Measurements from ENCODE around the gene C7orf33. TPM values are rescaled to one million over a fixed set of nuclear protein-coding genes. Genes with fewer than 3 reads are reported as not detected.

C7orf33 gene
- total RNA-seq, 3 donors from 2014 or later, result not detected

GRCh38 chr7:148579366-148579765, 11.2 kb upstream of the C7orf33 start:
- no peaks in the 10 kb centered on the region for H3K9me3 ChIP-seq
- no peak overlapping the region for H3K27ac ChIP-seq
- H3K4me3 ChIP-seq, result no peak overlapping the region
- H3K4me1 ChIP-seq, result no peaks in the 10 kb centered on the region
- intact Hi-C loops (cut with DNase I; ENCODE audit: low total_unique reads), result no loop called here
- no peak for DNase-seq (ENCODE audit: low spot score in 2 of 2)
- H3K27me3 ChIP-seq, result no peaks in the 10 kb centered on the region
- TF ChIP-seq, protein P1, sequence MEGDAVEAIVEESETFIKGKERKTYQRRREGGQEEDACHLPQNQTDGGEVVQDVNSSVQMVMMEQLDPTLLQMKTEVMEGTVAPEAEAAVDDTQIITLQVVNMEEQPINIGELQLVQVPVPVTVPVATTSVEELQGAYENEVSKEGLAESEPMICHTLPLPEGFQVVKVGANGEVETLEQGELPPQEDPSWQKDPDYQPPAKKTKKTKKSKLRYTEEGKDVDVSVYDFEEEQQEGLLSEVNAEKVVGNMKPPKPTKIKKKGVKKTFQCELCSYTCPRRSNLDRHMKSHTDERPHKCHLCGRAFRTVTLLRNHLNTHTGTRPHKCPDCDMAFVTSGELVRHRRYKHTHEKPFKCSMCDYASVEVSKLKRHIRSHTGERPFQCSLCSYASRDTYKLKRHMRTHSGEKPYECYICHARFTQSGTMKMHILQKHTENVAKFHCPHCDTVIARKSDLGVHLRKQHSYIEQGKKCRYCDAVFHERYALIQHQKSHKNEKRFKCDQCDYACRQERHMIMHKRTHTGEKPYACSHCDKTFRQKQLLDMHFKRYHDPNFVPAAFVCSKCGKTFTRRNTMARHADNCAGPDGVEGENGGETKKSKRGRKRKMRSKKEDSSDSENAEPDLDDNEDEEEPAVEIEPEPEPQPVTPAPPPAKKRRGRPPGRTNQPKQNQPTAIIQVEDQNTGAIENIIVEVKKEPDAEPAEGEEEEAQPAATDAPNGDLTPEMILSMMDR (IDR thresholded peaks at IDR 0.05), result no peak
- TF ChIP-seq POLR2AphosphoS5 (IDR thresholded peaks at IDR 0.05) (no peak), POLR2A (IDR thresholded peaks at IDR 0.05) (no peak)
- H3K36me3 ChIP-seq, result no peaks in the 10 kb centered on the region

DNA sequence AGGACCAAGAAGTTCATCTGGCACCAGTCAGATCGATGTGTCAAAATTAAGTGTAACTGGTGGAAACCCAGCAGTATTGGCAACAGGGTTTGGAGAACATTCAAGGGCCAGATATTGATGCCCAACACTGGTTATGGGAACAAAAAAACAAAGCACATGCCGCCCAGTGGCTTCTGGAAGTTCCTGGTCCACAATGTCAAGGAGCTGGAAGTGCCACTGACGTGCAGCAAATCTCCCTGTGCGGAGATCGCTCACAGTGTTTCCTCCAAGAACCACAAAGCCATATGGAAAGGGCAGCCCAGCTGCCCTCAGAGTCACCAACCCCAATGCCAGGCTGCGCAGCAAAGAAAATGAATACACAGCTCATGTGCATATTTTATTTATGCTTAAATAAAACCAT, 10.1 kb upstream of the C7orf33 start:
- Histone ChIP-seq H3K36me3 (no peaks in the 10 kb centered on the region), H3K27ac (no peak overlapping the region), H3K4me1 (no peaks in the 10 kb centered on the region), H3K4me3 (no peak overlapping the region), H3K9me3 (no peaks in the 10 kb centered on the region), H3K27me3 (no peaks in the 10 kb centered on the region)
- DNase-seq (ENCODE audit: low spot score in 2 of 2), result no peak
- TF ChIP-seq POLR2AphosphoS5 (IDR thresholded peaks at IDR 0.05) (no peak), POLR2A (IDR thresholded peaks at IDR 0.05) (no peak)
- TF ChIP-seq, protein P1 (IDR thresholded peaks at IDR 0.05), result no peak
- intact Hi-C loops (cut with DNase I; ENCODE audit: low total_unique reads), result no loop called here

GRCh38 chr7:148581624-148582023, 8.9 kb upstream of the C7orf33 start:
- no peak for DNase-seq (ENCODE audit: low spot score in 2 of 2)
- no peaks in the 10 kb centered on the region for H3K27me3 ChIP-seq
- H3K36me3 ChIP-seq, result no peaks in the 10 kb centered on the region
- no peaks in the 10 kb centered on the region for H3K4me1 ChIP-seq
- intact Hi-C loops (cut with DNase I; ENCODE audit: low total_unique reads), result no loop called here
- no peak overlapping the region for H3K27ac ChIP-seq
- H3K4me3 ChIP-seq, result no peak overlapping the region
- H3K9me3 ChIP-seq, result no peaks in the 10 kb centered on the region
- TF ChIP-seq, protein P1 (IDR thresholded peaks at IDR 0.05), result no peak
- TF ChIP-seq POLR2A (IDR thresholded peaks at IDR 0.05) (no peak), POLR2AphosphoS5 (IDR thresholded peaks at IDR 0.05) (no peak)

DNA sequence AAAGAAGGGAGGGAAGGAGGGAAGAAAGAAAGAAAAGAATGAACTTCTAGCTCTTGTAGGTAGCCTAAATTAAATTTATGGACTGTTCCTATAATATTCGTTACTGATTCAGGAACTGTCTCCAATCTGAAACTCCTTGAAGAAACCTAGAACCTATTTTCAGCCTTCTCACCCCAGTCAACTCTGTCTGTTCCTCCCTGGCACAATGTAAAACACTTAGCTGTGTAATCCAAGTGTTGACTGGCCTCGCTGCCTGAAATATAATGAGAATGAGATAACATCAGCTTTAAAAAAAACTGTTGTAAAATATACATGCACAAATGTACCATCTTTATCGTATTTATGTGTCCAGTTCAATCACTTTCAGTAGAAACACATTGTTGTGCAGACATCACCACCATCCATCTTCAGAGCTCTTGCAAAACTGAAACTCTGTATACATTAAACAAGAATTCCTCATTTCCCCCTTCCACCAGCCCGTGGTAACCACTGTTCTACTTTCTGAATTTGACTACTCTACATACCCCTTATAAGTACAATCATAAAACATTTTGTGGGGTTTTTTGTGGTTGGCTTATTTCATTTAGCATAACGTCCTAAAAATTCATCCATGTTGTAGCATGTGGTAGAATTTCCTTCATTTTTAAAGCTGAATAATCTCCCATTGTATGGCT, 6.3 kb upstream of the C7orf33 start:
- intact Hi-C loops (cut with DNase I; ENCODE audit: low total_unique reads), result no loop called here
- Histone ChIP-seq H3K36me3 (no peaks in the 10 kb centered on the region), H3K27me3 (no peaks in the 10 kb centered on the region), H3K9me3 (no peaks in the 10 kb centered on the region), H3K4me1 (no peaks in the 10 kb centered on the region), H3K27ac (no peak overlapping the region), H3K4me3 (no peak overlapping the region)
- DNase-seq (ENCODE audit: low spot score in 2 of 2), result no peak
- TF ChIP-seq, protein P1 (IDR thresholded peaks at IDR 0.05), result no peak
- TF ChIP-seq POLR2AphosphoS5 (IDR thresholded peaks at IDR 0.05), result no peak
- TF ChIP-seq POLR2A (IDR thresholded peaks at IDR 0.05), result no peak

GRCh38 chr7:148585399-148585798, 5.2 kb upstream of the C7orf33 start:
- intact Hi-C loops (cut with DNase I; ENCODE audit: low total_unique reads), result no loop called here

More at GRCh38 chr7:148585399-148585798, 5.2 kb upstream of the C7orf33 start:
- no peaks in the 10 kb centered on the region for H3K4me1 ChIP-seq
- no peak overlapping the region for H3K27ac ChIP-seq
- TF ChIP-seq, protein P1 (IDR thresholded peaks at IDR 0.05), result no peak
- TF ChIP-seq POLR2A (IDR thresholded peaks at IDR 0.05) (no peak), POLR2AphosphoS5 (IDR thresholded peaks at IDR 0.05) (no peak)
- H3K9me3 ChIP-seq, result no peaks in the 10 kb centered on the region
- H3K36me3 ChIP-seq, result no peaks in the 10 kb centered on the region
- no peak overlapping the region for H3K4me3 ChIP-seq
- DNase-seq (ENCODE audit: low spot score in 2 of 2), result no peak
- no peaks in the 10 kb centered on the region for H3K27me3 ChIP-seq
